ENCODE measurements around the gene SSU72. TPM values are rescaled to one million over a fixed set of nuclear protein-coding genes. Genes with fewer than 3 reads are reported as not detected.
"Not testable (repeated sequence)": the region's sequence is repeated elsewhere in the genome, so short reads cannot be mapped to it uniquely, and the experiment has no call there.

The SSU72 gene
- total RNA-seq, 2 experiments from 2014 or later = 105 to 123 TPM

DNA sequence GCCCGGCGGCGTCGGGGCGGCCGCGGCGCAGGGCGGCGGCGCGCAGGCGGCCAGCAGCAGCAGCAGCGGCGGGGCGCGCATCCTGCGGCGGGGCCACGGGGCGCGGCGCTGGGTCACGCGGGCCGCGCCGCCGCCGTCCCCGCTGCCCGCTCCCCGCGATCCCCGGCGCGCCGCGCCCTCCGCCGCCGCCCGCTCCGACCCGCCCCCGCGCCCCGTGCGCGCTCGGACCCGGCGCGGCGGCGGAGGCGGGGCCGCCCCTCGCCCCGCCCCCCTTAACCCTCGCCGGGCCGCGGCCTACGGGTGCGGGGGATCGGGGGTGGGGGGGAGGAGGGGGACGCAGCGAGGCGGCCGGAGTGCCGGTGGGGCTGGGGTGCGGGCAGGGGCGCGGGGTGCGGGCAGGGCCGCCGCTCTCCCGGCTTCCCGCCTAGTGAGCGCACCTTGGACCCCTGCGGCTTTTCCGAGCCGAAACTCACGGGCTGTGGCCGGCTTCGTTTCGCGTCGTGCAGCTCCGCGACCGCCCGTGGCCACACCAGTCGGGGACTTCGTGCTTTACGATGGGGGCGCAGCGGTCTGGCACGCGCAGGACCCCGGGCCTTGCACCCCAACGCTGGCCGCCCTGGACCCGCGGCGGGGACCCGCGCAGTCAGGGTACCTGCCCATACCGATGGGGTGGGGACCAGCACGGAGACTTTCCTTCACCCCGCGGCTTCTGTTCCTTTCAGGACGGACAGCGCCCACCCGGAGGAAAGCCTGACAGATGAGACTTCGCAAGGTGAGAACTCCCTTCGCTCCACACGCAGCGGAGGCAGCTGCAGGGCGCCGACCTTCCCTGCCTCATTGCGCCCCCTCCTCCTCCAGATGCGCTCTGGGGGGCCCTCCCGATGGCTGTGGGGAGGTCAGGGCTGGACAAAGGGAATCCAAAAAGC, 25.5 kb upstream of the SSU72 start, which contains the start of gene FNDC10:
TSS of gene FNDC10 (minus strand) at position 201 of the 926 bp plus-strand sequence. CDS start at position 81, 120 bp downstream.
- Mint-ChIP-seq H3K4me3 (peak within 1 kb of the TSS; percentile 63), H3K27me3 (peaks cover 6% of the 10 kb centered on the region), H3K36me3 (ENCODE audit: low read depth) (no peaks in the 10 kb centered on the region), H3K9me3 (ENCODE audit: low read depth) (no peaks in the 10 kb centered on the region), H3K27ac (no peak within 1 kb of the TSS), H3K4me1 (peaks cover 5% of the 10 kb centered on the region)
- DNase-seq (no peak), ATAC-seq (peak; percentile 10)
- intact Hi-C loops (cut with DNase I, micrococcal nuclease) = loop anchor here in 1 of 2 experiments (1.0 kb wide), 1 partner anchor 14 kb away; no protein-coding TSS in a partner anchor
- ChIA-PET POLR2A (no interaction called here), CTCF (no interaction called here)

GRCh38 chr1:1599030-1599934, 24.6 kb upstream of the SSU72 start:
- peaks cover 6% of the 10 kb centered on the region for H3K27me3 Mint-ChIP-seq
- peak; percentile 65 for DNase-seq
- intact Hi-C loops (cut with DNase I, micrococcal nuclease) = no loop called here
- peaks cover 5% of the 10 kb centered on the region for H3K4me1 Mint-ChIP-seq
- no peaks in the 10 kb centered on the region for H3K9me3 Mint-ChIP-seq (ENCODE audit: low read depth)
- POLR2A ChIA-PET = interaction anchor here (0.7 kb wide), 1 partner anchor 16 kb away, joined by 3 read pairs; no protein-coding TSS in a partner anchor
- H3K36me3 Mint-ChIP-seq (ENCODE audit: low read depth) = no peaks in the 10 kb centered on the region
- CTCF ChIA-PET = no interaction called here
- peak; percentile 50 for ATAC-seq
- peak overlapping the region; percentile 63 for H3K4me3 Mint-ChIP-seq
- no peak overlapping the region for H3K27ac Mint-ChIP-seq

- CTCF ChIA-PET = interaction anchor here (1.0 kb wide), 1 partner anchor 8 kb away, joined by 3 read pairs; no protein-coding TSS in a partner anchor
- Mint-ChIP-seq H3K4me3 (peak overlapping the region; percentile 63), H3K27ac (no peak overlapping the region), H3K9me3 (ENCODE audit: low read depth) (no peaks in the 10 kb centered on the region), H3K36me3 (ENCODE audit: low read depth) (no peaks in the 10 kb centered on the region), H3K27me3 (peaks cover 6% of the 10 kb centered on the region), H3K4me1 (peaks cover 5% of the 10 kb centered on the region)
- no peak for DNase-seq
- intact Hi-C loops (cut with DNase I, micrococcal nuclease) = no loop called here
- no peak for ATAC-seq
- POLR2A ChIA-PET = interaction anchor here (0.6 kb wide), 1 partner anchor 42 kb away, joined by 6 read pairs; no protein-coding TSS in a partner anchor
Observed at GRCh38 chr1:1598720-1599029, 24.0 kb upstream of the SSU72 start.

DNA sequence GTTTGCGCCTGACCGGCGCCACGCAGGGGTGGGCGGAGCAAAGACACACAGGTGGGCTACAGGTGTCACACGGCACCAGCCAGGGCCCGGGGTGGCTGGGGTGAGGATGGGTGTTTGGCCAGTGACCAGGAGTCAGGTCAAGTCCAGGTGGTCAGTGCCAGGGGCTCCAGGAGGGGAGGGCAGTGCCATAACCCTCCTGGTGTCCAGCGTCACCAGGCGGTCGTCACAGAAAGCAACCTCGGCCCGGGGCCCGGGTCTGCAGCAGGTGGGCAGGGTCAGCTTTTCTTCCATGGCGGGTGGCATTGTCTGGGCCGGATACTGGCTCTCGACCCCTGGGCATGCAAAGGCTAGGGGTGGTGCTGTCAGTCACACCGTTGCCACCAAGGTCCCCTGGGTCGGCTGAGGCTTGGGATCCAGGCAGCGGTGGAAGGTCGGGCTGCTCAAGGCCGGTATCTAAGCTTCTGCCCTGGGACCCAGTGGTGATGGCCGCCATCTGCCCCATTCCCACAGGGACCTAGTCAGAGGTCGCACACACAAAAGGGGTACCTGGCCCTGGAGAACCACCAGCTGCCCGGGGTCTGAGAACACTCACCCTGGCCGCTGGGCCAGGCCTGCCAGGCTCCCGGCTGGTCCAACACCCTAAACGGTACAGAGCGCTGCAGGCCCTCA, 23.5 kb upstream of the SSU72 start:
- POLR2A ChIA-PET = interaction anchor here (0.6 kb wide), 1 partner anchor 42 kb away, joined by 6 read pairs; no protein-coding TSS in a partner anchor
- peaks cover 5% of the 10 kb centered on the region for H3K4me1 Mint-ChIP-seq
- no peaks in the 10 kb centered on the region for H3K36me3 Mint-ChIP-seq (ENCODE audit: low read depth)

GRCh38 chr1:1597275-1597930, 22.7 kb upstream of the SSU72 start:
- peak; percentile 59 for DNase-seq
- ChIA-PET CTCF (interaction anchor here (0.7 to 1.3 kb wide), 3 partner anchors 9 to 18 kb away, joined by 3 to 5 read pairs (median 4); no protein-coding TSS in a partner anchor), POLR2A (no interaction called here)
- intact Hi-C loops (cut with DNase I, micrococcal nuclease) = no loop called here
- Mint-ChIP-seq H3K36me3 (ENCODE audit: low read depth) (no peaks in the 10 kb centered on the region), H3K27me3 (peaks cover 6% of the 10 kb centered on the region), H3K4me1 (peaks cover 5% of the 10 kb centered on the region), H3K27ac (no peak overlapping the region), H3K9me3 (ENCODE audit: low read depth) (no peaks in the 10 kb centered on the region), H3K4me3 (no peak overlapping the region)
- ATAC-seq = peak; percentile 59

More for the DNA sequence above, 23.5 kb upstream of the SSU72 start:
- H3K27me3 Mint-ChIP-seq = peaks cover 6% of the 10 kb centered on the region
- peak overlapping the region; percentile 63 for H3K4me3 Mint-ChIP-seq
- CTCF ChIA-PET = interaction anchor here (1.0 to 1.3 kb wide), 2 partner anchors 9 to 10 kb away, joined by 3 to 5 read pairs; no protein-coding TSS in a partner anchor
- H3K9me3 Mint-ChIP-seq (ENCODE audit: low read depth) = no peaks in the 10 kb centered on the region
- ATAC-seq (no peak), DNase-seq (no peak)
- H3K27ac Mint-ChIP-seq = no peak overlapping the region
- intact Hi-C loops (cut with DNase I, micrococcal nuclease) = no loop called here

- Mint-ChIP-seq H3K4me3 (no peak overlapping the region), H3K27me3 (peaks cover 6% of the 10 kb centered on the region), H3K4me1 (peaks cover 5% of the 10 kb centered on the region), H3K9me3 (ENCODE audit: low read depth) (no peaks in the 10 kb centered on the region), H3K36me3 (ENCODE audit: low read depth) (no peaks in the 10 kb centered on the region), H3K27ac (no peak overlapping the region)
- ChIA-PET CTCF (interaction anchor here (0.7 to 1.3 kb wide), 3 partner anchors 8 to 17 kb away, joined by 3 to 5 read pairs (median 4); no protein-coding TSS in a partner anchor), POLR2A (no interaction called here)
- ATAC-seq (no peak), DNase-seq (no peak)
- intact Hi-C loops (cut with DNase I, micrococcal nuclease) = no loop called here
Observed at GRCh38 chr1:1596493-1597274, 22.0 kb upstream of the SSU72 start.

GRCh38 chr1:1595341-1595740, 20.7 kb upstream of the SSU72 start:
- H3K4me1 Mint-ChIP-seq; intact Hi-C loops (cut with DNase I, micrococcal nuclease); H3K27me3 Mint-ChIP-seq; ATAC-seq; H3K27ac Mint-ChIP-seq; DNase-seq; POLR2A ChIA-PET; H3K4me3 Mint-ChIP-seq; CTCF ChIA-PET; H3K9me3 Mint-ChIP-seq (ENCODE audit: low read depth); H3K36me3 Mint-ChIP-seq (ENCODE audit: low read depth): not testable (repeated sequence)

- no peak for DNase-seq
- ATAC-seq = no peak
- intact Hi-C loops (cut with DNase I, micrococcal nuclease) = no loop called here
- H3K4me3 Mint-ChIP-seq = no peak overlapping the region
- no peak overlapping the region for H3K27ac Mint-ChIP-seq
- H3K4me1 Mint-ChIP-seq = peaks cover 5% of the 10 kb centered on the region
- POLR2A ChIA-PET = no interaction called here
- no peaks in the 10 kb centered on the region for H3K9me3 Mint-ChIP-seq (ENCODE audit: low read depth)
- peaks cover 6% of the 10 kb centered on the region for H3K27me3 Mint-ChIP-seq
- H3K36me3 Mint-ChIP-seq (ENCODE audit: low read depth) = no peaks in the 10 kb centered on the region
- CTCF ChIA-PET = interaction anchor here (0.5 kb wide), 1 partner anchor 10 kb away, joined by 3 read pairs; no protein-coding TSS in a partner anchor
Observed at GRCh38 chr1:1594602-1595260, 20.1 kb upstream of the SSU72 start.

DNA sequence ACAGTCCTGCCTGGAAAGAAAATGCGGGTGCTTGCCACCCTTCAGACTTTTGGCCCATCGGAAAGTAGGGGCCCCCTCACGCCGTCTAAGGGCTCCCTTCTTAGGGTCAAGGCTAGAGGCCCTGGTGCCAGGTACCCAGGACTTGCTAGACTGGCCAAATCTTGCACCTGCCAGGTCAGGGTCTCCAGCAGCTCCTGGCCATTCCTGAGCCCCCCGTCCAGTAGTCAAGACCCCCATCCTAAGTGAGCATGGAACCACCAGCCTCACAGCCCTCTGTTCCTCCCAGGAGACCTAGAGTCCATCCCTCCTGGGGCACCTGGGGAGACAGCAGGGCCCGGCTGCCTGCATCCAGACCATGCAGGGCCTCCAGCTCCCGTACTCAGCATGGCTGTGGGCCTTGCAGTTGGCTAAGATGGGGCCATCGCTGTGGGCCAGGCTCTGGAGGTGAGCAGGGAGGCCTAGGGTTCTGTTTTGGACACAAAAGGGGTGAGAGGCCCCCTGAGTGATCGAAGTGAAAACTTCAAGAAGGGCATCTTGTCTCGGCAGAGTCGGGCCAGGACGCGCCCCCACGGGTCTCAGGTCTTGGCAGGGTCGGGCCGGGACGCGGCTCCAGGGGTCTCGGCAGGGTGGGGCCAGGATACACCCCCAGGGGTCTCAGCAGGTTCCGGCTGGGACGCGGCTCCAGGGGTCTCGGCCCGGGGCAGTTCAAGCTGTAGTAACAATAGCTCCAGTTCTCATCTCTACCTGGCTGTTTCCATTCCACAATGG, 19.4 kb upstream of the SSU72 start:
- no peaks in the 10 kb centered on the region for H3K36me3 Mint-ChIP-seq (ENCODE audit: low read depth)

More for the DNA sequence above, 19.4 kb upstream of the SSU72 start:
- intact Hi-C loops (cut with DNase I, micrococcal nuclease) = no loop called here
- ChIA-PET CTCF (interaction anchor here (0.5 to 0.6 kb wide), 2 partner anchors 9 to 15 kb away, joined by 3 read pairs; no protein-coding TSS in a partner anchor), POLR2A (no interaction called here)
- DNase-seq (no peak), ATAC-seq (no peak)
- Mint-ChIP-seq H3K27ac (no peak overlapping the region), H3K4me3 (no peak overlapping the region), H3K4me1 (peaks cover 4% of the 10 kb centered on the region), H3K27me3 (peaks cover 5% of the 10 kb centered on the region), H3K9me3 (ENCODE audit: low read depth) (no peaks in the 10 kb centered on the region)

Data from activated CD4-positive, alpha-beta T cell treated with anti-CD3 and anti-CD28 coated beads for 36 hours (primary cell).